SJSA1 (cell line): Measurements from ENCODE around the gene FBXL17. TPM values are rescaled to one million over a fixed set of nuclear protein-coding genes. Genes with fewer than 3 reads are reported as not detected.

ENCODE experiments used
- DNase-seq, 2 experiments: peaks; one replicate each; pipeline ENCODE4 v3.0.0-alpha.2; 2015 to 2020; ENCODE audit warnings: low spot score in 2 of 2, low read depth in 1 of 2
- H3K27ac ChIP-seq: fragments of 250-450 bp; sonication (Bioruptor Pico); 2 replicates; pipeline ENCODE4 v1.5.1; 2020; ENCODE audit warnings: mild to moderate bottlenecking, moderate library complexity
- H3K27me3 ChIP-seq: fragments of 250-450 bp; sonication (Bioruptor Pico); replicated peaks from 2 replicates; pipeline ENCODE4 v1.5.1; 2020; ENCODE audit warnings: mild to moderate bottlenecking, moderate library complexity
- H3K36me3 ChIP-seq: fragments of 250-450 bp; sonication (Bioruptor Pico); 2 replicates; pipeline ENCODE4 v1.5.1; 2020; ENCODE audit warnings: mild to moderate bottlenecking
- H3K4me1 ChIP-seq: fragments of 250-450 bp; sonication (Bioruptor Pico); replicated peaks from 2 replicates; pipeline ENCODE4 v1.6.1; 2021; ENCODE audit warnings: mild to moderate bottlenecking
- H3K4me3 ChIP-seq: fragments of 250-450 bp; sonication (Bioruptor Pico); 2 replicates; pipeline ENCODE4 v1.5.1; 2020; ENCODE audit warnings: mild to moderate bottlenecking
- H3K9me3 ChIP-seq: fragments of 250-450 bp; sonication (Bioruptor Pico); replicated peaks from 2 replicates; pipeline ENCODE4 v1.5.1; 2020; ENCODE audit warnings: mild to moderate bottlenecking
- total RNA-seq: library from RNA; depleted of rRNA; stranded (reverse); fragments of >200 nt; shearing (Covaris generic); gene quantifications from 2 replicates; pipeline ENCODE4 v1.2.3, GENCODE V29; 2014

Gene FBXL17
- total RNA-seq, 1 experiment from 2014 or later = 11.5 TPM

DNA sequence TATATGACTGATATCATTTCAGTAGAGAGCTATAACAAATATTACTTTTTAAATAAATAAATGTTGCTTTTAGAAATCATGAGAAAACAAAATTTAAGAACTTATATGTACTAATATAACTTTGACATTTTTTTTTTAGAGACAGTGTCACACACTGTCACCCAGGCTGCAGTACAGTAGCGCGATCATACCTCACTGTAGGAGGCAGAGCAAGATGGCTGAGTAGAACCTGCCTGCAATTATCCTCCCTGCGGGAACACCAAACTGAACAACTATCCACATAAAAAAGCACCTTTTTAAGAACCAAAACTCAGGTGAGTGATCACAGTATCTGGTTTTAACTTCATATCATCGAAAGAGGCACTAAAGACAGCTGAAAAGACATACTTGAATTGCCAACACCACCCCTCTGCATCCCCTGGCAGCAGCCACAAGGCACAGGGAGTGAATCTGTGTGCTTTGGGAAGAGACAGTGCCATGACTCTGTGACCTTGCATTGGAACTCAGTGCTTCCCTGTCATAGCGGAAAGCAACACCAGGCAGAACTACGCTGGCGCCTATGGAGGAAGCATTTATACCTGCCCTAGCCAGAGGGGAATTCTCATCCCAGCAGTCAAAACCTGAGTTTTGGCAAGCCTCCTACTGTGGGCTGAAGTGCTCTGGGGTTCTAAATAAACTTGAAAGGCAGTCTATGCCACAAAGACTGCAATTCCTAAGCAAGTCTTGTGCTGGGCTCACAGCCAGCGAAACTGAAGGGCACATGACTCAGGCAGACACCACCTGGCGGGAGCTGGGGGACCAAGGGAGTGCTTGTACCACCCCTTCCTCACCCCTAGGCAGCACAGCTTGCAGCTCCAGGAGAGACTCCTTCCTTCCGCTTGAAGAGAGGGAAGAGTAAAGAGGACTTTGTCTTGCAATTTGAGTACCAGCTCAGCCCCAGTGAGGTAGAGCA lies 142.7 kb downstream of the FBXL17 start:
- H3K9me3 ChIP-seq = no peaks in the 10 kb centered on the region; the same call in 1 of the 2 replicates
- H3K27ac ChIP-seq = no peak overlapping the region
- no peaks in the 10 kb centered on the region for H3K36me3 ChIP-seq
- no peaks in the 10 kb centered on the region for H3K4me1 ChIP-seq
- H3K4me3 ChIP-seq = no peak overlapping the region
- H3K27me3 ChIP-seq = no peaks in the 10 kb centered on the region
- no peak for DNase-seq

DNA sequence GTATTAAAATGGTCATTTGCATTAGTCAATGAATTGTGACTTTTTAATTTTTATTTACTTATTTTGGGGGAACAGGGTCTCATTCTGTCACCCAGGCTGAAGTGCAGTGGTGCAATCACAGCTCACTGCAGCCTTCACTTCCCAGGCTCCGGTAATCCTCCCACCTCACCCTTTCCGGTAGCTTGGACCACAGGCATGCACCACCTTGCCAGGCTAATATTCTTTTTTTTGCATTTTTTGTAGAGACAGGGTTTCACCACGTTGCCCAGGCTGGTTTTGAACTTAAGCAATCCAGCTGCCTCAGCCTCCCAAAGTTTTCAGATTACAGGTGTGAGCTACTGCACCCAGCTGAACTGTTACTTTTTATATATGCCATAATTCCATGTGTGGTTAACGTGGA lies 143.4 kb downstream of the FBXL17 start:
- DNase-seq = no peak
- no peaks in the 10 kb centered on the region for H3K4me1 ChIP-seq
- no peak overlapping the region for H3K4me3 ChIP-seq
- H3K27me3 ChIP-seq = no peaks in the 10 kb centered on the region
- H3K9me3 ChIP-seq = no peaks in the 10 kb centered on the region; the same call in 1 of the 2 replicates
- H3K27ac ChIP-seq = no peak overlapping the region
- no peaks in the 10 kb centered on the region for H3K36me3 ChIP-seq

DNA sequence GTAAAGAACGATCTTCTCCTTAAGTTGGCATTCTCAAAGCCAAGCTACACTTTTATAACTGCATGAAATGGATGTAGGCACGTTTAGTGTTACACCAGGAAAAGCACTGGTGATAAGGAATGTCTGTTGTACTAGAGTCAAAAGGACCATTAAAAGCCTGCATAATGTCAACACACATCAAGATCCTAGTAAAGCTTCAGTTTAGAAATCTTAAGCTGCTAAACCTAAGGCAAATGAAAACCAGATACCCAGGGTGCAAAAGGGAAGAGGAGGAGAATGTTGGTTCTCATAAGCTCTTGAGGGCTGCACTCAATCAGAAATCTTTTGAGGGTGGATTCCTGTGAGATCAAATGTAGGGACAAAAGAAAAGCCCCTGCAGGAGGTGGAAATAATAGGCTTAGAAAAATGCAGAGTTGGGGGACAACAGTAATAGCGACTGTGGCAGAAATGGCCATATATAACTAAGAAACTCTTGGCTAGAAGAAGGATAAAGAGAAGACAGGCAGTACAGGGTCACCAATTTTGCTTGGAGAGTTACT lies 148.2 kb downstream of the FBXL17 start:
- no peaks in the 10 kb centered on the region; the same call in 1 of the 2 replicates for H3K9me3 ChIP-seq
- H3K4me3 ChIP-seq = no peak overlapping the region
- DNase-seq = no peak
- no peak overlapping the region for H3K27ac ChIP-seq
- no peaks in the 10 kb centered on the region for H3K27me3 ChIP-seq
- H3K4me1 ChIP-seq = no peaks in the 10 kb centered on the region
- H3K36me3 ChIP-seq = no peaks in the 10 kb centered on the region

DNA sequence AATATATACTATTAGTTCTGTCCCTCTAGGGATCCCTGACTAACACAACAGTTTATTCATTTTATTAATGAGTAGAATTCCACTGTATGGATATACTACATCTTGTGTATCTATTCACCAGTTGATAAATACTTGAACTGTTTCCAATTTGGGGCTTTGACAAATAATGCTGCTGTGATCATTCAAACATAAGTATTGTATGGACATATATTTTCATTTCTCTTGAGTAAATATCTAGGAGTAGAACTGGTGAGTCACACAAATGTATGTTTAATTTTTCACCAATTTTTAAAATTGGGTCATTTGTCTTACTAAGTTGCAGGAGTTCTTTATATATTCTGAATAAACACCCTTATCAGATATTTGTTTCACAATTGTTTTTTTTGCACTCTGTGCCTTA lies 149.1 kb downstream of the FBXL17 start:
- Histone ChIP-seq H3K36me3 (no peaks in the 10 kb centered on the region), H3K4me3 (no peak overlapping the region), H3K27me3 (no peaks in the 10 kb centered on the region), H3K4me1 (no peaks in the 10 kb centered on the region), H3K27ac (no peak overlapping the region), H3K9me3 (no peaks in the 10 kb centered on the region; the same call in 1 of the 2 replicates)
- DNase-seq = no peak

DNA sequence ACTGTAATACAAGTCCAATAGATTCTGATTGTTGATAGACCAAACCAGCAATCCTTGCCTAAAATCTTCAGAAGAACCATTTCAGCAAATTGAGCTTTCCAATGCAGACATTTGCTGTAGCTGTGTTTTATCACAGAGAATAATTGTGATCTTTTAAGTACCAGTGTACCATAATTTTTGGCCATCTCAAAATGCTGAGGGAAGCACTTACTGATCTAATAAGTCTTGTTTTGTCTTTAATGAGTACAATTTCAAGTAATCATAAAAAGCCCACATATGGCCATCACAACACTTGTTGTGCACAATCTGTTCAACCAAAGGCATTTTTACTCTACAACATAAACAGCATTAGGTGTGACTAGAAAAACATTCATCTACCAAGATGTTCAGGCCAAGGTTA lies 159.9 kb downstream of the FBXL17 start:
- DNase-seq = no peak
- H3K27me3 ChIP-seq = no peaks in the 10 kb centered on the region

DNA sequence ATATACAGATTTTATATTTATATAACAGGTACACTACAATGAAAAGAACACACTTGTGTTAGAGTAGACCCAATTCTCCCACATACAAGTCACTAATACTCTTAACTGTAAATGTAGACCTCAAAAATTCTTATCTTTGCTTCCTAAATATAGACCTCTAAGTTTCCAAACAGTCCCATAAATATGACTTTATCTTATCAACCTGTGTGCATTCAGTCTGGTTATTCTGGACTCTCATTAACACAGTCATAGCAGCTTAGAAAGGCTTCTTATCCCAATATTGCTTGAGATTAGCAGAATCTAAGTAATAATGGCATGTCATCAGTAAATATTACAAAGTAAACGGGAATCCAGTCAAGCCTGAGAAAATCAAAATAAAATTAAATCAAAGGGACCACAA lies 161.1 kb downstream of the FBXL17 start:
- Histone ChIP-seq H3K4me3 (no peak overlapping the region), H3K4me1 (peaks cover 5% of the 10 kb centered on the region; the same call in 1 of the 2 replicates), H3K27me3 (no peaks in the 10 kb centered on the region), H3K27ac (no peak overlapping the region), H3K9me3 (no peaks in the 10 kb centered on the region), H3K36me3 (no peaks in the 10 kb centered on the region)
- DNase-seq = no peak

More for the DNA sequence above, 159.9 kb downstream of the FBXL17 start:
- Histone ChIP-seq H3K9me3 (no peaks in the 10 kb centered on the region), H3K4me1 (peaks cover 1% of the 10 kb centered on the region; the same call in 1 of the 2 replicates), H3K36me3 (no peaks in the 10 kb centered on the region), H3K4me3 (no peak overlapping the region), H3K27ac (no peak overlapping the region)

DNA sequence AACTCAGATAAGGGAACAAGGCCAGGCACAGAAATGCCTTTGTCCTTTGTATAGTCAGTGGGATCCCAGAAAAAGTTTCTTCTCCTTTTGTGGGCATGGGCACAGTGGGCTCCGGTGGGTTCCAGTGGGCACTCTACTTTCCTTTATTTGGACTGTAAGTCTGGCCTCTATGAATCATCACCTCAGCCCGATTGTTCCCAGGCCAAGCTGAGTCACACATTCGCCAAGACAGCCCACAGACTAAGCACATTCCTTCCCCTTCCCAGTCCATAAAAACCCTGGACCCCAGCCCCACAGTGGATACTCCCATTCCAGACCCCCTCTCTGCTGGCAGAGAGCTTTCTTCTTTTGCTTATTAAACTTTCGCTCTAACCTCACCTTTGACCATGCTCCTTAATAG lies 165.0 kb downstream of the FBXL17 start:
- H3K4me1 ChIP-seq = peaks cover 5% of the 10 kb centered on the region; the same call in 1 of the 2 replicates
- H3K27me3 ChIP-seq = no peaks in the 10 kb centered on the region
- no peaks in the 10 kb centered on the region for H3K36me3 ChIP-seq
- H3K27ac ChIP-seq = no peak overlapping the region
- no peak overlapping the region for H3K4me3 ChIP-seq
- DNase-seq = peak; percentile 47 to 61
- 0 out of 2 replicates have a peak, but pooled peaks cover 4% of the 10 kb centered on the region for H3K9me3 ChIP-seq

DNA sequence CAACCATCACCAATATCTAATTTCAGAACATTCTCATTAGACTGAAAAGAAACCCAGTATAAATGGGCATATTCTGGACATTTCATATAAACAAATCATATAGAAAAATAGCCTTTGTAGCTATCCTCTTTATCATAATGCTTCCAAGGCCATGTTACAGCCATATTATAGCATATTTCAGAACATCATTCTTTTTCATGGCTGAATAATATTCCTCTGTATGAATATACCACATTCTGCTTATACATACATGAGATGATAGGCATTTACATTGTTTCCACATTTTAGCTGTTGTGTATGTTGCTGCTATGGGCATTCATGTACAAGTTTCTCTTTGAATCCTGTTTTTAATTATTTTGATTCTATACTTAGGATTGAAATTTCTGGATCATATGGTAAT lies 167.0 kb downstream of the FBXL17 start:
- Histone ChIP-seq H3K4me3 (no peak overlapping the region), H3K4me1 (peaks cover 5% of the 10 kb centered on the region; the same call in 1 of the 2 replicates), H3K36me3 (no peaks in the 10 kb centered on the region), H3K9me3 (0 out of 2 replicates have a peak, but pooled peaks cover 4% of the 10 kb centered on the region), H3K27me3 (no peaks in the 10 kb centered on the region), H3K27ac (no peak overlapping the region)
- no peak for DNase-seq

DNA sequence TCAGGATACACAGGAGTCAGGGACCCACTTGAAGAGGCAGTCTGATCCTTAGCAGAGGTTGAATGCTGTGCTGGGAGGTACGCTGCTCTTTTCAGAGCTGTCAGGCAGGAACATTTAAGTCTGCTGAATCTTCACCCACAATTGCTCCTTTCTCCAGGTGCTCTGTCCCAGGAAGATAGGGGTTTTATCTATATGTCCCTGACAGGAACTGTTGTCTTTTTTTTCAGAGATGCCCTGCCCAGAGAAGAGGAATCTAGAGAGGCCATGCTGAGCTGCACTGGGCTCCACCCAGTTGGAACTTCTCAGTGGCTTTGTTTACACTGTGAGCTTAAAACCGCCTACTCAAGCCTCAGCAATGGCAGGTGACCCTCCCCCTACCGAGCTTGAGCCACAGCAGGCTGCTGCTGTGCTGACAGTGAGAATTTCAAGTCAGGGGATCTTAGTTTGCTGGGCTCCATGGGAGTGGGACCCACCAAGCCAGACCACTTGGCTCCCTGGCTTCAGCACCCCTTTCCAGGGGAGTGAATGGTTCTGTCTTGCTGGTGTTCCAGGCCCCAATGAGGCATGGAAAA lies 169.0 kb downstream of the FBXL17 start:
- Histone ChIP-seq H3K27me3 (no peaks in the 10 kb centered on the region), H3K4me1 (peaks cover 5% of the 10 kb centered on the region; the same call in 1 of the 2 replicates), H3K27ac (no peak overlapping the region), H3K9me3 (0 out of 2 replicates have a peak, but pooled peaks cover 4% of the 10 kb centered on the region), H3K4me3 (no peak overlapping the region), H3K36me3 (no peaks in the 10 kb centered on the region)
- no peak for DNase-seq

DNA sequence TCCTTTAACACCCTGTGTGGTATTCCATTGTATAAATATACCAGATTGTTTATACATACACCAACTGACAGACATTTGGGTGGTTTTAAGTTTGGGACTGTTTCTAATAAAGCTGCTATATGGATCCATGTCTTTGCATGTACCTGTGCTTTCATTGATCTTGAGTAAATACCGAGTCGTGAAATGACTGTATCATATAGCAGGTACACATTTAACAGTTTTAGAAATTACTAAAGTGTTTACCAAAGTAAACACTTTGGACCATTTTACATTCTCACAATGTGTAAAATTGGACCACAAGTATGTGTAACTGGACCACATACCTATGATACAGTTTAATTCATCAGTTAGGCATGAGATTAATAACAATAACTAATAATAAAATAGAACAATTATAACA lies 175.2 kb downstream of the FBXL17 start:
- DNase-seq = no peak
- H3K36me3 ChIP-seq = no peaks in the 10 kb centered on the region
- H3K4me3 ChIP-seq = no peak overlapping the region
- no peaks in the 10 kb centered on the region for H3K27me3 ChIP-seq
- no peak overlapping the region for H3K27ac ChIP-seq
- H3K9me3 ChIP-seq = no peaks in the 10 kb centered on the region
- no peaks in the 10 kb centered on the region for H3K4me1 ChIP-seq

DNA sequence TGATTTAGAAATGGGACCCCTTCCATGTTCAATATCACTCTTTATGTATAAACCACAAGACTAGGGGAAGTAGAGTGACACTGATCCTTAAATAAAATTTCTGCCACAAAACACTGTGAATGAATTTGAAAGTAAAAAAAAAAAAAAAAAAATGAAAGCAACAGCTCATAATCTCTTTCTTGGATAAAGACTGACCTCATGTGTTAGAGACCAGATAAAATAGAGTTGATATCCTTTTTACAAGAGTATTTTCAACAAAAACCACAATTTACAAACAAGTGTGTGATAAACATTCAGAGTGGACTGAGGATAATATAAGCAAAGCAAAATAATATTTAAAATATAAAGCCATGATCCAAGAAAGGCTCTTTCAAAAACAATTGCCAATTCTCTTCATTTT lies 180.2 kb downstream of the FBXL17 start:
- no peak overlapping the region for H3K27ac ChIP-seq
- no peak overlapping the region for H3K4me3 ChIP-seq
- no peaks in the 10 kb centered on the region for H3K36me3 ChIP-seq
- no peaks in the 10 kb centered on the region for H3K27me3 ChIP-seq
- no peaks in the 10 kb centered on the region for H3K9me3 ChIP-seq
- H3K4me1 ChIP-seq = no peaks in the 10 kb centered on the region
- no peak for DNase-seq

DNA sequence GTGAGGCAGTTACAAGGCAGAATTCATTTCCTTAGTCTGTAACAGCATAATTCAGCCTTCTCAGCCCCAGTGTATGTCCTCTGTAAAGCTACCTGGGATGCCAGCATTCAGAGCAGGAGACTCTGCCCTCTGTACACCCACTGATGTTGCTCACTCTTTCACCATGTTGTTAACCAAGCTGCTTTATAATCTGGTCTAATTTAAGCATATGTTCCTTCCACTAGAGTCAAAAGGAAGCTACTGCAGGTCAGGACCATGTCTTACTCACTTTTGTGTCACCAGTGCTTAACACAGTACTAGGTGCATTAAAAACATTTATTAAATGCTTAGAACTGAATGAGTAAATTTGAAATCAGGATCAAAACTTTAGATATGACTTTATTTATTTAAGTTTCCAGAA lies 185.6 kb downstream of the FBXL17 start:
- Histone ChIP-seq H3K4me3 (no peak overlapping the region), H3K9me3 (no peaks in the 10 kb centered on the region), H3K36me3 (no peaks in the 10 kb centered on the region), H3K27ac (no peak overlapping the region), H3K27me3 (no peaks in the 10 kb centered on the region), H3K4me1 (peaks cover 10% of the 10 kb centered on the region)
- DNase-seq = no peak

DNA sequence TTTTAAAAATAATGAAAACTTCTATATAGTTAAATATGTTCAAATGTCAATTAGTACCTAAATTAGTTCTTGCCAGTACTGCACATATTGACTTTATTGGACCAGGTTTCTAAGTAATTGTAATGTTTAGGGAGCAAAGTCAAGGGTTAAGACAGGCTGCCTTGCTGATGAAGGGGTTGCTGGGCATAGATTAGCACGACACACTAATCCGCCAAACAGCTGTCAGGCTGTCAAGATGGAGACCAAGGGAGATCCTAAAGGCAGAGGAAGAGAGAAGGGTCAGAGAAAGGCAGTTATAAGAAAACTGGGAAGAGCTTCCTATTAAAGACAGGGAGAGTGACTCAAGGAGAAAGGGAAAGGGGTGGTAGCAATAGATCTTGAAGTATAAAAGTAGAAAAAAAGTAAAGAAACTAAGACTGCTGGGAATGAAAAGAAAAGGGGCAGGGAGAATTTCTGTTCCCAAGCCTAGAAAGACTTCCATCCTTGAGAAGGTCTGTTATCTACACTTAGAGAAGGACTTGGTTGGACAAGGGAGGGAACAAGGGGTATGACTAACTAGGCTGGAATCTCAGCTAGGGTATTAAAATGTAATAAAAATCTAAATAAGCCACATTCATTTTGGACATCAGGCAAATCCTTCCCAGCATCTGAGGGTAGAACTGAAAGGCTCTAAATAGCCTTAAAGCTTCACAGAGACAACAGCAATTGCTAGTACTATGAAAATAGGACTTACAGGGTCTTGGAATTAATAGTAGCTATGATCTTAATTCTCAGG lies 188.7 kb downstream of the FBXL17 start:
- DNase-seq = peak in 1 of 2 experiments; percentile 58
- Histone ChIP-seq H3K27me3 (no peaks in the 10 kb centered on the region), H3K9me3 (no peaks in the 10 kb centered on the region), H3K4me3 (no peak overlapping the region), H3K27ac (peak overlapping the region; percentile 4; the same call in 1 of the 2 replicates), H3K36me3 (no peaks in the 10 kb centered on the region), H3K4me1 (peaks cover 10% of the 10 kb centered on the region)
